HEK293 (cell line): ENCODE results near the gene SWAP70.

Experiments used
- REPIN1 ChIP-seq: fragments of 450-650 bp; formaldehyde crosslinking; IDR thresholded peaks from 2 replicates; pipeline ENCODE4 v1.5.1; 2017; ENCODE audit warnings: missing biosample characterization, missing genetic modification characterization, low read depth
- ZBTB1 ChIP-seq: fragments of 450-650 bp; formaldehyde crosslinking; IDR thresholded peaks from 2 replicates; pipeline ENCODE4 v1.5.1; 2016; ENCODE audit warnings: missing biosample characterization, missing genetic modification characterization
- ZNF23 ChIP-seq: fragments of 450-650 bp; formaldehyde crosslinking; IDR thresholded peaks from 2 replicates; pipeline ENCODE4 v1.5.1; 2016; ENCODE audit warnings: missing biosample characterization, missing genetic modification characterization, borderline replicate concordance
- ZNF391 ChIP-seq: fragments of 450-650 bp; formaldehyde crosslinking; IDR thresholded peaks from 2 replicates; pipeline ENCODE4 v1.5.1; 2016; ENCODE audit warnings: low read depth, missing biosample characterization, missing genetic modification characterization, borderline replicate concordance
- TF ChIP-seq, protein P1 (sequence below): fragments of 450-650 bp; formaldehyde crosslinking; IDR thresholded peaks from 2 replicates; pipeline ENCODE4 v1.5.1; 2016; ENCODE audit warnings: missing biosample characterization, missing genetic modification characterization
- TF ChIP-seq, protein P2 (sequence below): fragments of 450-650 bp; formaldehyde crosslinking; IDR thresholded peaks from 2 replicates; pipeline ENCODE4 v1.5.1; 2016; ENCODE audit warnings: missing biosample characterization, missing genetic modification characterization
- TF ChIP-seq, protein P3 (sequence below): fragments of 450-650 bp; formaldehyde crosslinking; IDR thresholded peaks from 2 replicates; pipeline ENCODE4 v1.5.1; 2016; ENCODE audit warnings: missing biosample characterization, missing genetic modification characterization
- TF ChIP-seq, protein P4 (sequence below): fragments of 450-650 bp; formaldehyde crosslinking; IDR thresholded peaks from 2 replicates; pipeline ENCODE4 v1.5.1; 2016; ENCODE audit warnings: missing biosample characterization, missing genetic modification characterization
- TF ChIP-seq, protein P5 (sequence below): fragments of 450-650 bp; formaldehyde crosslinking; conservative IDR thresholded peaks from 2 replicates; pipeline ENCODE4 v1.5.1; 2016; ENCODE audit warnings: low read depth, missing biosample characterization, missing genetic modification characterization
- TF ChIP-seq, protein P6 (sequence below): fragments of 450-650 bp; formaldehyde crosslinking; IDR thresholded peaks from 2 replicates; pipeline ENCODE4 v1.5.0; 2017; ENCODE audit warnings: missing biosample characterization, missing genetic modification characterization, borderline replicate concordance

DNA sequence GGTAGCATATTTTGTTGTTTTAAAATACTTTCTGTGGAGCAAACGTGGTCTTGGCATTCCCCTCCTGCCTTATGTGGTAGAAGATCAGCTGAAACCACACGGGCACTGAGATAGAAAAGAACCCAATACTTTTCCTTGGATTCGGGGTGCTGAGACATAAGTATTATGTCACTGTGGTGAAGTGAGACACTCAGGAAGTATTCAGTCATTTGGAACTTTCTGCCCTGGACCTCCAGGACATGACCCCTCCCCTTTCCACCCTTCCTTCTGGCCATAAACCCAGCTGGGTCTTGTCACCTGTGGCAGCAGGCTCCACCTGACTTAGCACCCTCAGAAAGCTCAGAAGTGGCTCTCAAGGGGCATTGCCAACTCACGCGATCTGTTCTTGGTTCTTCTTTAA is 123.4 kb downstream of the SWAP70 start:
- TF ChIP-seq, protein P1, sequence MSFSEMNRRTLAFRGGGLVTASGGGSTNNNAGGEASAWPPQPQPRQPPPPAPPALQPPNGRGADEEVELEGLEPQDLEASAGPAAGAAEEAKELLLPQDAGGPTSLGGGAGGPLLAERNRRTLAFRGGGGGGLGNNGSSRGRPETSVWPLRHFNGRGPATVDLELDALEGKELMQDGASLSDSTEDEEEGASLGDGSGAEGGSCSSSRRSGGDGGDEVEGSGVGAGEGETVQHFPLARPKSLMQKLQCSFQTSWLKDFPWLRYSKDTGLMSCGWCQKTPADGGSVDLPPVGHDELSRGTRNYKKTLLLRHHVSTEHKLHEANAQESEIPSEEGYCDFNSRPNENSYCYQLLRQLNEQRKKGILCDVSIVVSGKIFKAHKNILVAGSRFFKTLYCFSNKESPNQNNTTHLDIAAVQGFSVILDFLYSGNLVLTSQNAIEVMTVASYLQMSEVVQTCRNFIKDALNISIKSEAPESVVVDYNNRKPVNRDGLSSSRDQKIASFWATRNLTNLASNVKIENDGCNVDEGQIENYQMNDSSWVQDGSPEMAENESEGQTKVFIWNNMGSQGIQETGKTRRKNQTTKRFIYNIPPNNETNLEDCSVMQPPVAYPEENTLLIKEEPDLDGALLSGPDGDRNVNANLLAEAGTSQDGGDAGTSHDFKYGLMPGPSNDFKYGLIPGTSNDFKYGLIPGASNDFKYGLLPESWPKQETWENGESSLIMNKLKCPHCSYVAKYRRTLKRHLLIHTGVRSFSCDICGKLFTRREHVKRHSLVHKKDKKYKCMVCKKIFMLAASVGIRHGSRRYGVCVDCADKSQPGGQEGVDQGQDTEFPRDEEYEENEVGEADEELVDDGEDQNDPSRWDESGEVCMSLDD = no peak
- TF ChIP-seq ZBTB1 (no peak), ZNF391 (tag by site-specific recombination) (no peak), ZNF23 (tag by site-specific recombination) (no peak), REPIN1 (no peak)
- TF ChIP-seq, protein P2, sequence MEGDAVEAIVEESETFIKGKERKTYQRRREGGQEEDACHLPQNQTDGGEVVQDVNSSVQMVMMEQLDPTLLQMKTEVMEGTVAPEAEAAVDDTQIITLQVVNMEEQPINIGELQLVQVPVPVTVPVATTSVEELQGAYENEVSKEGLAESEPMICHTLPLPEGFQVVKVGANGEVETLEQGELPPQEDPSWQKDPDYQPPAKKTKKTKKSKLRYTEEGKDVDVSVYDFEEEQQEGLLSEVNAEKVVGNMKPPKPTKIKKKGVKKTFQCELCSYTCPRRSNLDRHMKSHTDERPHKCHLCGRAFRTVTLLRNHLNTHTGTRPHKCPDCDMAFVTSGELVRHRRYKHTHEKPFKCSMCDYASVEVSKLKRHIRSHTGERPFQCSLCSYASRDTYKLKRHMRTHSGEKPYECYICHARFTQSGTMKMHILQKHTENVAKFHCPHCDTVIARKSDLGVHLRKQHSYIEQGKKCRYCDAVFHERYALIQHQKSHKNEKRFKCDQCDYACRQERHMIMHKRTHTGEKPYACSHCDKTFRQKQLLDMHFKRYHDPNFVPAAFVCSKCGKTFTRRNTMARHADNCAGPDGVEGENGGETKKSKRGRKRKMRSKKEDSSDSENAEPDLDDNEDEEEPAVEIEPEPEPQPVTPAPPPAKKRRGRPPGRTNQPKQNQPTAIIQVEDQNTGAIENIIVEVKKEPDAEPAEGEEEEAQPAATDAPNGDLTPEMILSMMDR = no peak
- TF ChIP-seq, protein P3, sequence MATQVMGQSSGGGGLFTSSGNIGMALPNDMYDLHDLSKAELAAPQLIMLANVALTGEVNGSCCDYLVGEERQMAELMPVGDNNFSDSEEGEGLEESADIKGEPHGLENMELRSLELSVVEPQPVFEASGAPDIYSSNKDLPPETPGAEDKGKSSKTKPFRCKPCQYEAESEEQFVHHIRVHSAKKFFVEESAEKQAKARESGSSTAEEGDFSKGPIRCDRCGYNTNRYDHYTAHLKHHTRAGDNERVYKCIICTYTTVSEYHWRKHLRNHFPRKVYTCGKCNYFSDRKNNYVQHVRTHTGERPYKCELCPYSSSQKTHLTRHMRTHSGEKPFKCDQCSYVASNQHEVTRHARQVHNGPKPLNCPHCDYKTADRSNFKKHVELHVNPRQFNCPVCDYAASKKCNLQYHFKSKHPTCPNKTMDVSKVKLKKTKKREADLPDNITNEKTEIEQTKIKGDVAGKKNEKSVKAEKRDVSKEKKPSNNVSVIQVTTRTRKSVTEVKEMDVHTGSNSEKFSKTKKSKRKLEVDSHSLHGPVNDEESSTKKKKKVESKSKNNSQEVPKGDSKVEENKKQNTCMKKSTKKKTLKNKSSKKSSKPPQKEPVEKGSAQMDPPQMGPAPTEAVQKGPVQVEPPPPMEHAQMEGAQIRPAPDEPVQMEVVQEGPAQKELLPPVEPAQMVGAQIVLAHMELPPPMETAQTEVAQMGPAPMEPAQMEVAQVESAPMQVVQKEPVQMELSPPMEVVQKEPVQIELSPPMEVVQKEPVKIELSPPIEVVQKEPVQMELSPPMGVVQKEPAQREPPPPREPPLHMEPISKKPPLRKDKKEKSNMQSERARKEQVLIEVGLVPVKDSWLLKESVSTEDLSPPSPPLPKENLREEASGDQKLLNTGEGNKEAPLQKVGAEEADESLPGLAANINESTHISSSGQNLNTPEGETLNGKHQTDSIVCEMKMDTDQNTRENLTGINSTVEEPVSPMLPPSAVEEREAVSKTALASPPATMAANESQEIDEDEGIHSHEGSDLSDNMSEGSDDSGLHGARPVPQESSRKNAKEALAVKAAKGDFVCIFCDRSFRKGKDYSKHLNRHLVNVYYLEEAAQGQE (tag by site-specific recombination) = no peak
- TF ChIP-seq, protein P4, sequence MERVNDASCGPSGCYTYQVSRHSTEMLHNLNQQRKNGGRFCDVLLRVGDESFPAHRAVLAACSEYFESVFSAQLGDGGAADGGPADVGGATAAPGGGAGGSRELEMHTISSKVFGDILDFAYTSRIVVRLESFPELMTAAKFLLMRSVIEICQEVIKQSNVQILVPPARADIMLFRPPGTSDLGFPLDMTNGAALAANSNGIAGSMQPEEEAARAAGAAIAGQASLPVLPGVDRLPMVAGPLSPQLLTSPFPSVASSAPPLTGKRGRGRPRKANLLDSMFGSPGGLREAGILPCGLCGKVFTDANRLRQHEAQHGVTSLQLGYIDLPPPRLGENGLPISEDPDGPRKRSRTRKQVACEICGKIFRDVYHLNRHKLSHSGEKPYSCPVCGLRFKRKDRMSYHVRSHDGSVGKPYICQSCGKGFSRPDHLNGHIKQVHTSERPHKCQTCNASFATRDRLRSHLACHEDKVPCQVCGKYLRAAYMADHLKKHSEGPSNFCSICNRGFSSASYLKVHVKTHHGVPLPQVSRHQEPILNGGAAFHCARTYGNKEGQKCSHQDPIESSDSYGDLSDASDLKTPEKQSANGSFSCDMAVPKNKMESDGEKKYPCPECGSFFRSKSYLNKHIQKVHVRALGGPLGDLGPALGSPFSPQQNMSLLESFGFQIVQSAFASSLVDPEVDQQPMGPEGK (tag by site-specific recombination) = no peak
- TF ChIP-seq, protein P5, sequence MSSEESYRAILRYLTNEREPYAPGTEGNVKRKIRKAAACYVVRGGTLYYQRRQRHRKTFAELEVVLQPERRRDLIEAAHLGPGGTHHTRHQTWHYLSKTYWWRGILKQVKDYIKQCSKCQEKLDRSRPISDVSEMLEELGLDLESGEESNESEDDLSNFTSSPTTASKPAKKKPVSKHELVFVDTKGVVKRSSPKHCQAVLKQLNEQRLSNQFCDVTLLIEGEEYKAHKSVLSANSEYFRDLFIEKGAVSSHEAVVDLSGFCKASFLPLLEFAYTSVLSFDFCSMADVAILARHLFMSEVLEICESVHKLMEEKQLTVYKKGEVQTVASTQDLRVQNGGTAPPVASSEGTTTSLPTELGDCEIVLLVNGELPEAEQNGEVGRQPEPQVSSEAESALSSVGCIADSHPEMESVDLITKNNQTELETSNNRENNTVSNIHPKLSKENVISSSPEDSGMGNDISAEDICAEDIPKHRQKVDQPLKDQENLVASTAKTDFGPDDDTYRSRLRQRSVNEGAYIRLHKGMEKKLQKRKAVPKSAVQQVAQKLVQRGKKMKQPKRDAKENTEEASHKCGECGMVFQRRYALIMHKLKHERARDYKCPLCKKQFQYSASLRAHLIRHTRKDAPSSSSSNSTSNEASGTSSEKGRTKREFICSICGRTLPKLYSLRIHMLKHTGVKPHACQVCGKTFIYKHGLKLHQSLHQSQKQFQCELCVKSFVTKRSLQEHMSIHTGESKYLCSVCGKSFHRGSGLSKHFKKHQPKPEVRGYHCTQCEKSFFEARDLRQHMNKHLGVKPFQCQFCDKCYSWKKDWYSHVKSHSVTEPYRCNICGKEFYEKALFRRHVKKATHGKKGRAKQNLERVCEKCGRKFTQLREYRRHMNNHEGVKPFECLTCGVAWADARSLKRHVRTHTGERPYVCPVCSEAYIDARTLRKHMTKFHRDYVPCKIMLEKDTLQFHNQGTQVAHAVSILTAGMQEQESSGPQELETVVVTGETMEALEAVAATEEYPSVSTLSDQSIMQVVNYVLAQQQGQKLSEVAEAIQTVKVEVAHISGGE (tag by site-specific recombination) = no peak
- TF ChIP-seq, protein P6, sequence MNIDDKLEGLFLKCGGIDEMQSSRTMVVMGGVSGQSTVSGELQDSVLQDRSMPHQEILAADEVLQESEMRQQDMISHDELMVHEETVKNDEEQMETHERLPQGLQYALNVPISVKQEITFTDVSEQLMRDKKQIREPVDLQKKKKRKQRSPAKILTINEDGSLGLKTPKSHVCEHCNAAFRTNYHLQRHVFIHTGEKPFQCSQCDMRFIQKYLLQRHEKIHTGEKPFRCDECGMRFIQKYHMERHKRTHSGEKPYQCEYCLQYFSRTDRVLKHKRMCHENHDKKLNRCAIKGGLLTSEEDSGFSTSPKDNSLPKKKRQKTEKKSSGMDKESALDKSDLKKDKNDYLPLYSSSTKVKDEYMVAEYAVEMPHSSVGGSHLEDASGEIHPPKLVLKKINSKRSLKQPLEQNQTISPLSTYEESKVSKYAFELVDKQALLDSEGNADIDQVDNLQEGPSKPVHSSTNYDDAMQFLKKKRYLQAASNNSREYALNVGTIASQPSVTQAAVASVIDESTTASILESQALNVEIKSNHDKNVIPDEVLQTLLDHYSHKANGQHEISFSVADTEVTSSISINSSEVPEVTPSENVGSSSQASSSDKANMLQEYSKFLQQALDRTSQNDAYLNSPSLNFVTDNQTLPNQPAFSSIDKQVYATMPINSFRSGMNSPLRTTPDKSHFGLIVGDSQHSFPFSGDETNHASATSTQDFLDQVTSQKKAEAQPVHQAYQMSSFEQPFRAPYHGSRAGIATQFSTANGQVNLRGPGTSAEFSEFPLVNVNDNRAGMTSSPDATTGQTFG = no peak
